OCI-LY7 (cell line): Measurements from ENCODE around the gene NTRK3. TPM values are rescaled to one million over a fixed set of nuclear protein-coding genes. Genes with fewer than 3 reads are reported as not detected.

Experiments
- BruUV-seq: library from RNA; stranded (reverse); fragments of 400-500 nt; replicated peaks from 2 replicates; lab custom pipeline; 2021; lab: Mats Ljungman, UMichigan
- CTCF ChIA-PET: fragments of 300-600 bp; sonication (Branson Sonifier 250); formaldehyde crosslinking; loops from one replicate; lab custom pipeline; 2022; ENCODE audit warnings: antibody characterized with exemption; ENCODE audit not compliant: unreplicated experiment; lab: Charles Lee
- POLR2A ChIA-PET: fragments of 300-600 bp; sonication (Branson Sonifier 250); formaldehyde crosslinking; loops from one replicate; lab custom pipeline; 2022; ENCODE audit warnings: antibody characterized with exemption; lab: Charles Lee
- DNase-seq: peaks from one replicate; pipeline ENCODE4 v3.0.0-alpha.2; 2015; ENCODE audit warnings: low spot score
- H2AFZ ChIP-seq: fragments of 200-600 bp; sonication (generic), shearing (Covaris generic); 2 replicates; pipeline ENCODE4 v1.6.1; 2014; ENCODE audit warnings: mild to moderate bottlenecking, antibody characterized with exemption, low read length, moderate library complexity
- H3K27ac ChIP-seq: fragments of 200-600 bp; sonication (generic); 2 replicates; pipeline ENCODE4 v1.5.1; 2014; ENCODE audit warnings: mixed run types, low read depth, mild to moderate bottlenecking, moderate library complexity, low read length, inconsistent platforms; ENCODE audit not compliant: poor library complexity, severe bottlenecking
- H3K36me3 ChIP-seq: fragments of 200-600 bp; sonication (generic); 2 replicates; pipeline ENCODE4 v1.6.1; 2014; ENCODE audit warnings: mild to moderate bottlenecking, antibody characterized with exemption, low read length, moderate library complexity, mixed read lengths; ENCODE audit not compliant: insufficient read depth
- H3K4me1 ChIP-seq: fragments of 200-600 bp; sonication (generic); 2 replicates; pipeline ENCODE4 v1.5.1; 2014; ENCODE audit warnings: mild to moderate bottlenecking, low read length; ENCODE audit not compliant: insufficient read depth, poor library complexity, severe bottlenecking
- H3K4me2 ChIP-seq: fragments of 200-600 bp; sonication (generic); 2 replicates; pipeline ENCODE4 v1.6.1; 2014; ENCODE audit warnings: mild to moderate bottlenecking, low read length
- H3K4me3 ChIP-seq: fragments of 200-600 bp; sonication (generic); 2 replicates; pipeline ENCODE4 v1.5.1; 2014; ENCODE audit warnings: mild to moderate bottlenecking, low read depth, low read length; ENCODE audit not compliant: poor library complexity, severe bottlenecking
- H3K79me2 ChIP-seq: fragments of 200-600 bp; sonication (generic); 2 replicates; pipeline ENCODE4 v1.6.1; 2016; ENCODE audit warnings: low read depth, mild to moderate bottlenecking, low read length, moderate library complexity, mixed read lengths; ENCODE audit not compliant: insufficient read depth
- H3K9me2 ChIP-seq: fragments of 200-600 bp; sonication (generic); 2 replicates; pipeline ENCODE4 v1.6.1; 2016; ENCODE audit warnings: mild to moderate bottlenecking, low read length, mixed read lengths; ENCODE audit not compliant: insufficient read depth
- H3K9me3 ChIP-seq: fragments of 200-600 bp; sonication (generic); 2 replicates; pipeline ENCODE4 v1.6.1; 2014; ENCODE audit warnings: mild to moderate bottlenecking, mixed run types, low read length, mixed read lengths
- H4K20me1 ChIP-seq: fragments of 200-600 bp; sonication (generic); 2 replicates; pipeline ENCODE4 v1.6.1; 2014; ENCODE audit warnings: mild to moderate bottlenecking, antibody characterized with exemption, low read length, moderate library complexity, mixed read lengths; ENCODE audit not compliant: insufficient read depth
- EZH2phosphoT487 ChIP-seq: fragments of 200-600 bp; sonication (generic); IDR thresholded peaks from 2 replicates; pipeline ENCODE4 v1.6.1; 2018; ENCODE audit warnings: low read depth, borderline replicate concordance, mild to moderate bottlenecking, mixed run types, antibody characterized with exemption, low read length, moderate library complexity, mixed read lengths
- intact Hi-C: fragments of 100-400 bp; cut with micrococcal nuclease; formaldehyde crosslinking; loops from one replicate; pipeline ENCODE4 v1.10.0; 2022; ENCODE audit not compliant: unreplicated experiment
- total RNA-seq, 2 experiments: library from RNA; depleted of rRNA in 1 of 2; stranded (reverse); fragments of >200 nt in 1 of 2; shearing (Covaris generic) in 1 of 2; gene quantifications; 2 replicates each; pipeline ENCODE4 v1.2.3, GENCODE V29; 2014 to 2022
- TF ChIP-seq, protein P1 (sequence below): fragments of 200-600 bp; sonication (generic); conservative IDR thresholded peaks from 2 replicates; pipeline ENCODE4 v1.5.1; 2014; ENCODE audit warnings: mild to moderate bottlenecking, antibody characterized with exemption, low read length, moderate library complexity, mixed read lengths

The NTRK3 gene
- total RNA-seq, 2 experiments from 2014 or later: 0.50 to 2.5 TPM

DNA sequence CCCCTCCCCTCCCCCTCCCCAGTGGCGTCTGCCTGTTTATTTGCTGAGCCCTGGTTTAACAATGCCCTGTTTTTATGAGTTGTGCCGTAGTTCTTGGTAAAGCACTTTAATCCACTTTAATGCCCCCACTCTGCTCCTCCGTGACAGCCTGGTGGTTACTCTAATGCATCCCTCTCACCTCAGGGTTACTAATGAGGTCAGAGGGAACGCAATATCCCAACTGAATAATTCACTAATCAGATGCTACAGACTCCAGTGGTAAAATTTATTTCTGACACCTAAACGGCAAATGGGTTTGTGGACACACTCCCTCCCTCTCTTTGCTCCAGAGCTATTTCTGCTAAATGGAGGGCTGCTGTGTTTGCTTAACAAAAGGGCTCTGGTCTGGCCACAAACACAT lies 26.1 kb upstream of the NTRK3 start:
- TF ChIP-seq, protein P1, sequence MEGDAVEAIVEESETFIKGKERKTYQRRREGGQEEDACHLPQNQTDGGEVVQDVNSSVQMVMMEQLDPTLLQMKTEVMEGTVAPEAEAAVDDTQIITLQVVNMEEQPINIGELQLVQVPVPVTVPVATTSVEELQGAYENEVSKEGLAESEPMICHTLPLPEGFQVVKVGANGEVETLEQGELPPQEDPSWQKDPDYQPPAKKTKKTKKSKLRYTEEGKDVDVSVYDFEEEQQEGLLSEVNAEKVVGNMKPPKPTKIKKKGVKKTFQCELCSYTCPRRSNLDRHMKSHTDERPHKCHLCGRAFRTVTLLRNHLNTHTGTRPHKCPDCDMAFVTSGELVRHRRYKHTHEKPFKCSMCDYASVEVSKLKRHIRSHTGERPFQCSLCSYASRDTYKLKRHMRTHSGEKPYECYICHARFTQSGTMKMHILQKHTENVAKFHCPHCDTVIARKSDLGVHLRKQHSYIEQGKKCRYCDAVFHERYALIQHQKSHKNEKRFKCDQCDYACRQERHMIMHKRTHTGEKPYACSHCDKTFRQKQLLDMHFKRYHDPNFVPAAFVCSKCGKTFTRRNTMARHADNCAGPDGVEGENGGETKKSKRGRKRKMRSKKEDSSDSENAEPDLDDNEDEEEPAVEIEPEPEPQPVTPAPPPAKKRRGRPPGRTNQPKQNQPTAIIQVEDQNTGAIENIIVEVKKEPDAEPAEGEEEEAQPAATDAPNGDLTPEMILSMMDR: no peak
- TF ChIP-seq EZH2phosphoT487: no peak
- DNase-seq: no peak

DNA sequence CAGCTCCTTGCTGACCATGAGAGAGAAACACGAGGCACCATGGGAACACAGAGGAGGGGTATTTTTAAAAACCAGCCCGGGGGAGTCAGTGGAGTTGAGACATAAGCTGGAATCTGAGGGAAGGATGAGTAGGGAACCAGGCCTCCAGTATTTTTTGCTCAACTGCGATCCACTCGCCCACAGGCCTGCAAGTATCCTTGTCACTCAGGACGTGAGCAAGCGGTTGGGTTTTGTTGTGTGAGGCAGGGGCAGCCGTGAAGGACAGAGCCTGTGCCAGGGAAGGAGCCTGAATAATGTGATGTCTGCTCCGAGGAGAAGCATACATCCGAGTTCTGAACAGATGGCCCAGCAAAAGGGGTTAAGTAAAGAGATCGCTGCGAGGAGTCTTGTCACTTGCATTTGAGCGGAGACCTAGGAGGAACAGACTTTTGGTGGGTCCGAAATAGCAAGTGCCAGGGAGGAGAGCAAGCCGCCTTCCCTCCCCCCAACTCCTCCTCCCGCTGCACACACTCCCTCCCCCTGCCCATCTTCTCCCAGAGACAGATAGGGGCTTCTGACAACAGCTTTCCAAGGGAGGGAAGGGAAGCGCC lies 20.4 kb upstream of the NTRK3 start:
- POLR2A ChIA-PET: no interaction called here
- no peaks in the 10 kb centered on the region for H4K20me1 ChIP-seq
- BruUV-seq: no TSS peak
- H3K36me3 ChIP-seq: no peaks in the 10 kb centered on the region
- no peaks in the 10 kb centered on the region for H3K79me2 ChIP-seq
- H3K4me1 ChIP-seq: no peaks in the 10 kb centered on the region
- H3K9me2 ChIP-seq: no peaks in the 10 kb centered on the region
- no peak overlapping the region for H3K4me3 ChIP-seq
- intact Hi-C loops: no loop called here
- TF ChIP-seq EZH2phosphoT487: no peak
- TF ChIP-seq, protein P1: no peak
- no peaks in the 10 kb centered on the region for H3K9me3 ChIP-seq
- no peak overlapping the region for H3K4me2 ChIP-seq
- H3K27ac ChIP-seq: no peak overlapping the region
- CTCF ChIA-PET: no interaction called here
- no peak overlapping the region for H2AFZ ChIP-seq
- no peak for DNase-seq

More for the DNA sequence above, 26.1 kb upstream of the NTRK3 start:
- Histone ChIP-seq H3K4me3 (no peak overlapping the region), H4K20me1 (no peaks in the 10 kb centered on the region), H3K79me2 (no peaks in the 10 kb centered on the region), H3K4me2 (no peak overlapping the region), H3K9me2 (no peaks in the 10 kb centered on the region), H3K27ac (no peak overlapping the region), H3K4me1 (no peaks in the 10 kb centered on the region), H3K9me3 (no peaks in the 10 kb centered on the region), H3K36me3 (no peaks in the 10 kb centered on the region), H2AFZ (no peak overlapping the region)
- ChIA-PET POLR2A (no interaction called here), CTCF (no interaction called here)
- intact Hi-C loops: no loop called here
- BruUV-seq: no TSS peak

DNA sequence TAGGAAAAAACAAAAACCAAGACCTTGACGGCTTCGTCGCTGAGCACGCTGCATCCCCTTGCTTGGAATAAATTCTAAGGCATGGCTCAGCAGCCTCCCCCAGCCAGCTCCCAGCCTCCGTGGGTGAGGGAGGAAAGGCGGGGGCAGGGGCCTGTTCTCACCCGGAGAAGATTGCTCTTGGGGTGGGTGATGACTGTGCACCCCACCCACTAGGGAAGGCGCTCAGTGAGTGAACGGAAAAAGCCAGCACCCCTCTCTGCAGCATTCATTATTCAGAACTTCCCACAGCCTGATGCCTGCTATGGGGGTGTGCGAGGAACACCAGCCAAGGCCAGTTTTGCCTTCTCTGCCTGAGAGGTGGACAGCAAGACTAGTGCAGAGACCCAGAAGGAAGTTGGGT lies 19.3 kb upstream of the NTRK3 start:
- no peaks in the 10 kb centered on the region for H3K36me3 ChIP-seq
- intact Hi-C loops: no loop called here
- no peaks in the 10 kb centered on the region for H3K4me1 ChIP-seq
- CTCF ChIA-PET: no interaction called here
- no peak overlapping the region for H2AFZ ChIP-seq
- no peak overlapping the region for H3K4me2 ChIP-seq
- H4K20me1 ChIP-seq: no peaks in the 10 kb centered on the region
- TF ChIP-seq EZH2phosphoT487: no peak
- TF ChIP-seq, protein P1: no peak
- no TSS peak for BruUV-seq
- H3K27ac ChIP-seq: no peak overlapping the region
- H3K4me3 ChIP-seq: no peak overlapping the region
- POLR2A ChIA-PET: no interaction called here
- no peak for DNase-seq
- H3K9me2 ChIP-seq: no peaks in the 10 kb centered on the region
- H3K9me3 ChIP-seq: no peaks in the 10 kb centered on the region
- no peaks in the 10 kb centered on the region for H3K79me2 ChIP-seq
